ENCODE data around the gene EMB. TPM values are rescaled to one million over a fixed set of nuclear protein-coding genes. Genes with fewer than 3 reads are reported as not detected.
"Not testable (repeated sequence)": the region's sequence is repeated elsewhere in the genome, so short reads cannot be mapped to it uniquely, and the experiment has no call there.

Gene EMB
- total and polyA plus RNA-seq, 4 donors, result 3.6 to 39.1 (median 6.6) TPM

DNA sequence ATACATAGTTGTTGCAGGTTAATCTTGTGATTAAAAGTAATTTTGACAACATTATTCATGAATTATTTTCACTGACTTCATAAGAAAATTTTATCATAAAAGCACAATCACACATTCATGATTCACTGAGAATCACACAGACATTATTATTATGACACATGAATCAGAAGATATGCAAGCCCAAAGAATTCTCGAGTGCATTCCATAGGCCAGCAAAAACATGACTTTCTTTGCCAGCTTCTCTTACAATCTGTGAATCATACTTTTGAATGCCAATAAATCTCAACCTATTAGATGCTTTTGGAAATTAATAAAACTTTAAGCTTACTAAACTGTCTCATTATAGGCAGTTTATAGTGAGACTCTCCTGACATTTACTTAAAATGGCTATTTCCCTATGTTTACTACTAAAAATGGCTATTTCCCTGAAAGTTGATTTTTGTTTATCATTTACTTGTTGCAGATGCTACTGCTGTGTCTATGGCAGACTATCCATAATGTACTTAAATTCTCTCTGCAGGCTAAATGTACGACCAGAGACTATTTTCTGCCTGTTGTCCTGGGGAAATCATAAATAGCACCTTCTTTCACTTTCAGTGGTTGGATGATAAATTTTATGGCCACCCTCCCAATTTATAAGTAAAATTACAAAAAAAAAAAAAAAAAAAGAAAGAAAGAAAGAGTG, 47.0 kb downstream of the EMB start:
- H3K36me3 ChIP-seq (ENCODE audit: control insufficient read depth, insufficient read depth, low read length); H3K9me3 ChIP-seq (ENCODE audit: control insufficient read depth, insufficient read depth, low read length); H3K4me1 ChIP-seq (ENCODE audit: control insufficient read depth, insufficient read depth, low read length); DNase-seq (ENCODE audit: low read depth in 4 of 6, low spot score in 6 of 6); H3K27ac ChIP-seq (ENCODE audit: low read depth, low read length); H3K4me3 ChIP-seq (ENCODE audit: low read depth, low read length); H3K27me3 ChIP-seq (ENCODE audit: control insufficient read depth, insufficient read depth, low read length): not testable (repeated sequence)
- 100% methylated on average over 1 of the region's 2 CpGs for WGBS (ENCODE audit: insufficient coverage)

- H3K27me3 ChIP-seq (ENCODE audit: control insufficient read depth, insufficient read depth, low read length); H3K4me3 ChIP-seq (ENCODE audit: low read depth, low read length); H3K36me3 ChIP-seq (ENCODE audit: control insufficient read depth, insufficient read depth, low read length); H3K9me3 ChIP-seq (ENCODE audit: control insufficient read depth, insufficient read depth, low read length); DNase-seq (ENCODE audit: low read depth in 4 of 6, low spot score in 6 of 6); H3K27ac ChIP-seq (ENCODE audit: low read depth, low read length); H3K4me1 ChIP-seq (ENCODE audit: control insufficient read depth, insufficient read depth, low read length): not testable (repeated sequence)
- no CpG with 5 or more reads among the region's 3 CpGs for WGBS (ENCODE audit: insufficient coverage)
Measured at GRCh38 chr5:50392289-50392688, 48.8 kb downstream of the EMB start.

- not testable (repeated sequence) for DNase-seq (ENCODE audit: low read depth in 4 of 6, low spot score in 6 of 6); H3K4me3 ChIP-seq (ENCODE audit: low read depth, low read length); H3K4me1 ChIP-seq (ENCODE audit: control insufficient read depth, insufficient read depth, low read length); H3K9me3 ChIP-seq (ENCODE audit: control insufficient read depth, insufficient read depth, low read length); H3K27me3 ChIP-seq (ENCODE audit: control insufficient read depth, insufficient read depth, low read length); H3K27ac ChIP-seq (ENCODE audit: low read depth, low read length); H3K36me3 ChIP-seq (ENCODE audit: control insufficient read depth, insufficient read depth, low read length)
- WGBS (ENCODE audit: insufficient coverage), result 54% methylated on average over 1 of the region's 2 CpGs
Measured at GRCh38 chr5:50384381-50384780, 56.7 kb downstream of the EMB start.

DNA sequence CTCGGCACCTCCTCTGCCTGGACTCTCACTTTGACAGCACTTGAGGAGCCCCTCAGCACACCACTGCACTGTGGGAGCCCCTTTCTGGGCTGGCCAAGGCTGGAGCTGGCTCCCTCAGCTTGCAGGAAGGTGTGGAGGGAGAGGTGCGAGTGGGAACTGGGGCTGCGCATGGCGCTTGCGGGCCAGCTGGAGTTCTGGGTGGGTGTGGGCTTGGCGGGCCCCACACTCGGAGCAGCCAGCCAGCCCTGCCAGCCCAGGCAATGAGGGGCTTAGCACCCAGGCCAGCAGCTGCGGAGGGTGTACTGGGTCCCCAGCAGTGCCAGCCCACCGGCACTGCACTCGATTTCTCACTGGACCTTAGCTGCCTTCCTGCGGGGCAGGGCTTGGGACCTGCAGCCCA, 64.4 kb downstream of the EMB start:
- not testable (repeated sequence) for H3K4me3 ChIP-seq (ENCODE audit: low read depth, low read length); H3K36me3 ChIP-seq (ENCODE audit: control insufficient read depth, insufficient read depth, low read length); H3K9me3 ChIP-seq (ENCODE audit: control insufficient read depth, insufficient read depth, low read length); H3K27me3 ChIP-seq (ENCODE audit: control insufficient read depth, insufficient read depth, low read length); DNase-seq (ENCODE audit: low read depth in 4 of 6, low spot score in 6 of 6); H3K27ac ChIP-seq (ENCODE audit: low read depth, low read length); H3K4me1 ChIP-seq (ENCODE audit: control insufficient read depth, insufficient read depth, low read length)
- WGBS (ENCODE audit: insufficient coverage), result 94% methylated on average over 11 of the region's 11 CpGs

DNA sequence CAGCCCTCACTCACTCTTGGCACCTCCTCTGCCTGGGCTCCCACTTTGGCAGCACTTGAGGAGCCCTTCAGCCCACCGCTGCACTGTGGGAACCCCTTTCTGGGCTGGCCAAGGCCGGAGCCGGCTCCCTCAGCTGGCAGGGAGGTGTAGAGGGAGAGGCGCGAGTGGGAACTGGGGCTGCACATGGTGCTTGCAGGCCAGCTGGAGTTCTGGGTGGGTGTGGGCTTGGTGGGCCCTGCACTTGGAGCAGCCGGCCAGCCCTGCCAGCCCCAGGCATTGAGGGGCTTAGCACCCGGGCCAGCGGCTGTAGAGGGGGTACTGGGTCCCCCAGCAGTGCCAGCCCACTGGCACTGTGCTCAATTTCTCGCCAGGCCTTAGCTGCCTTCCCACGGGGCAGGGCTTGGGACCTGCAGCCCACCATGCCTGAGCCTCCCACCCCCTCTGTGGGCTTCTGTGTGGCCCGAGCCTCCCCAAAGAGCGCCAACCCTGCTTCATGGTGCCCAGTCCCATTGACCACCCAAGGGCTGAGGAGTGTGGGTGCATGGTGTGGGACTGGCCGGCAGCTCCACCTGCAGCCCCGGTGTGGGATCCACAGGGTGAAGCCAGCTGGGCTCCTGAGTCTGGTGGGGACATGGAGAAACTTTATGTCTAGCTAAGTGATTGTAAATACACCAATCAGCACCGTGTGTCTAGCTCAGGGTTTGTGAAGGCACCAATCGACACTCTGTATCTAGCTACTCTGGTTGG, 71.6 kb downstream of the EMB start:
- not testable (repeated sequence) for H3K36me3 ChIP-seq (ENCODE audit: control insufficient read depth, insufficient read depth, low read length); H3K4me3 ChIP-seq (ENCODE audit: low read depth, low read length); DNase-seq (ENCODE audit: low read depth in 4 of 6, low spot score in 6 of 6); H3K27ac ChIP-seq (ENCODE audit: low read depth, low read length); H3K27me3 ChIP-seq (ENCODE audit: control insufficient read depth, insufficient read depth, low read length); H3K4me1 ChIP-seq (ENCODE audit: control insufficient read depth, insufficient read depth, low read length); H3K9me3 ChIP-seq (ENCODE audit: control insufficient read depth, insufficient read depth, low read length)
- WGBS (ENCODE audit: insufficient coverage), result 92% methylated on average over 15 of the region's 16 CpGs

DNA sequence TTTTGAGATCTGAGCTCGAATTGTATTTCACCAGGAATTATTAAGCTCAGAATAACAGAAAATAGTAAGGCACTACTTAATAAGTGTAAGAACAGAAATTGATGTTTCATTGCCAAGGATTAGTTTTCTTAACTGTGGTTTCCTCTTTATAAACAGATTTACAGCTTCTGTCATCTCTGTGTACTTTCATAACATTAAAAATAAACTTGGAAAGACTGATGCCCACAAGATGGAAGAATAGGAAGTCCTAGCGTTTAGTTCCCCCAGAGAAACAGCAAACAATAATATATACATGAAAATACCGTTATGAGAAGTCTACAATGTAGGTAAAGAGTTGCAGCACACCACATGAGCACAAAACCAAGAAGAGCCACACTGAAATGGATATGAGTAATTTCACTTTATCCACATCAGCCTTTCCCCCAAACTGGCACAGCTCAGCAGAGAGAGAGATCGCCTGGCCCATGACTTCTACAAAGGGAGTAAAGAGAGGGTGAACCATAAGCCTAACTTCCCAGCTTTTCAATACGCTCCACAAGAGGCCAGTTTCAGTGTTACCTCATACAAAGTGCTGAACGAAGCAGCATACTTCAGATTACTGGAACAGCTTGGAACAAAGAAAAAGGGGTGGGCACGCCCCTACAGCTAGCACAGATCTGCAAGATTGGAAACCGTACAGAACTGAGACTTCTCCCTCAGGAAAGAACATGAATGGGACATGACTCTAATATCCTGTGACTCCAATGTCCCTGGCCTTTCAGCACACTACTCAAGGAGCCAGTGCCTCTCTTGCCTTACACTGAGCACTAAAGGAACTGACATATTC, 75.4 kb downstream of the EMB start:
- H3K27me3 ChIP-seq (ENCODE audit: control insufficient read depth, insufficient read depth, low read length), result no peaks in the 10 kb centered on the region
- no peaks in the 10 kb centered on the region for H3K4me1 ChIP-seq (ENCODE audit: control insufficient read depth, insufficient read depth, low read length)
- 57% methylated on average over 4 of the region's 8 CpGs for WGBS (ENCODE audit: insufficient coverage)
- H3K9me3 ChIP-seq (ENCODE audit: control insufficient read depth, insufficient read depth, low read length), result peaks cover 3% of the 10 kb centered on the region
- no peak for DNase-seq (ENCODE audit: low read depth in 4 of 6, low spot score in 6 of 6)
- H3K27ac ChIP-seq (ENCODE audit: low read depth, low read length), result no peak overlapping the region
- no peaks in the 10 kb centered on the region for H3K36me3 ChIP-seq (ENCODE audit: control insufficient read depth, insufficient read depth, low read length)
- no peak overlapping the region for H3K4me3 ChIP-seq (ENCODE audit: low read depth, low read length)

DNA sequence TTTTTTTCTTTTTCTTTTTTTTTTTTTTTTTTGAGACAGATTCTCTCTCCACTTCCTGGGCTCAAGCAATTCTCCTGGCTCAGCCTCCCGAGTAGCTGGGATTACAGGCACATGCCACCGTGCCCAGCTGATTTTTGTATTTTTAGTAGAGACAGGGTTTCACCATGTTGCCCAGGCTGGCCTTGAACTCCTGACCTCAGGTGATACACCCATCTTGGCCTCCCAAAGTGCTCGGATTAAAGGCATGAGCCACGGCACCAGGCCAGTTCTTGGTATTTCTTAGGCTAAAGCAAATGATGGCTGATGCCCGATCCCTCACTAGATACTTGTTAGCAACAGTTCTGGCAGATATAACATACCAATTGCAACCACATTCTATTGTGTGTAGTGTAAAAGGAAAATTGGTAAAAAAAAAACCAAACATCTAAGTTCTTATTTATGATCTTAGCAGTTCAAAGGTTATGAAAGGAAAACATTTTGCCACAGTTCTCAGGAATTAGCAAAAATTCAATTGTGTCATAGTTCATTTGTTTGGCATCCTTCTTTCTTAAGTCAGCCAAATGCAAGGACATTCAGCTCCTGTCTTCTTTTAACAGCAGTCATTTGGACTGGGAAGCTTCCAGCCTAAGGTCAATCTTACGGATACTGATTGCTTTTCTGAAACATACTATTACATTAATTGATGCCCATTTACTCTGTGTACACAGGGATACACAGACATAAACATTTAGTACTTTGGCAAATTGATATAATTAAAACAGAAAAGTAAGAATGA, 76.4 kb downstream of the EMB start:
- H3K27me3 ChIP-seq (ENCODE audit: control insufficient read depth, insufficient read depth, low read length); H3K27ac ChIP-seq (ENCODE audit: low read depth, low read length); H3K4me1 ChIP-seq (ENCODE audit: control insufficient read depth, insufficient read depth, low read length); H3K9me3 ChIP-seq (ENCODE audit: control insufficient read depth, insufficient read depth, low read length); H3K36me3 ChIP-seq (ENCODE audit: control insufficient read depth, insufficient read depth, low read length); H3K4me3 ChIP-seq (ENCODE audit: low read depth, low read length); DNase-seq (ENCODE audit: low read depth in 4 of 6, low spot score in 6 of 6): not testable (repeated sequence)
- WGBS (ENCODE audit: insufficient coverage), result 89% methylated on average over 3 of the region's 6 CpGs

GRCh38 chr5:50359187-50359586, 81.9 kb downstream of the EMB start:
- no peak for DNase-seq (ENCODE audit: low read depth in 4 of 6, low spot score in 6 of 6)
- Histone ChIP-seq H3K4me1 (ENCODE audit: control insufficient read depth, insufficient read depth, low read length) (no peaks in the 10 kb centered on the region), H3K9me3 (ENCODE audit: control insufficient read depth, insufficient read depth, low read length) (no peaks in the 10 kb centered on the region), H3K36me3 (ENCODE audit: control insufficient read depth, insufficient read depth, low read length) (no peaks in the 10 kb centered on the region), H3K27ac (ENCODE audit: low read depth, low read length) (no peak overlapping the region), H3K27me3 (ENCODE audit: control insufficient read depth, insufficient read depth, low read length) (no peaks in the 10 kb centered on the region), H3K4me3 (ENCODE audit: low read depth, low read length) (no peak overlapping the region)

DNA sequence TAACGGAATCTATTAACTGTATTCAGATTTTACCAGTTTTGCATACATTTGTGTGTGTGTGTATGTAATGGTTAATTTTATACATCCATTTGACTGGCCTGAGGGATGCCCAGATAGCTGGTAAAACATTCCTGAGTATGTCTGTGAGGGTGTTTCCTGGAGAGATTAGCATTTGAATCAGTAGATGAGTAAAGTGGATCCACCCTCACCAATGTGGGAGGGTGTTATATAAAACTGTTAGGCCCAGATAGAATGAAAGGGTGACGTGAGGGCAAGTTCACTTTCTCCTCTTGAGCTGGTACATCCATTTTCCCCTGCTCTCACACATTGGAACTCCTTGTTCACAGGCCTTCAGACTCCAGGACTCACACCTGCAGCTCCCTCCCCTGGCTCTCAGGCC, 88.7 kb downstream of the EMB start:
- 33% methylated on average over 1 of the region's 2 CpGs for WGBS (ENCODE audit: insufficient coverage)

More for the DNA sequence above, 88.7 kb downstream of the EMB start:
- H3K27ac ChIP-seq (ENCODE audit: low read depth, low read length), result no peak overlapping the region
- H3K9me3 ChIP-seq (ENCODE audit: control insufficient read depth, insufficient read depth, low read length), result no peaks in the 10 kb centered on the region
- no peaks in the 10 kb centered on the region for H3K4me1 ChIP-seq (ENCODE audit: control insufficient read depth, insufficient read depth, low read length)
- no peak overlapping the region for H3K4me3 ChIP-seq (ENCODE audit: low read depth, low read length)
- H3K36me3 ChIP-seq (ENCODE audit: control insufficient read depth, insufficient read depth, low read length), result no peaks in the 10 kb centered on the region
- DNase-seq (ENCODE audit: low read depth in 4 of 6, low spot score in 6 of 6), result no peak
- no peaks in the 10 kb centered on the region for H3K27me3 ChIP-seq (ENCODE audit: control insufficient read depth, insufficient read depth, low read length)

All from spinal cord (tissue), 10 donors.